Nephron (organoid): ENCODE results near the gene RFX3.

Experiments
- H3K27ac Mint-ChIP-seq, 3 experiments: 2 replicates each; pipeline ENCODE4 v1.8.0; 2020; ENCODE audit warnings: mixed read lengths in 3 of 3, mild to moderate bottlenecking in 2 of 3, moderate library complexity in 1 of 3
- H3K27me3 Mint-ChIP-seq: 2 replicates; pipeline ENCODE4 v1.8.0; 2021; ENCODE audit warnings: low read depth, mild to moderate bottlenecking, moderate library complexity, mixed read lengths
- H3K36me3 Mint-ChIP-seq: 2 replicates; pipeline ENCODE4 v1.8.0; 2020; ENCODE audit warnings: low read depth, mixed read lengths
- H3K4me1 Mint-ChIP-seq: 2 replicates; pipeline ENCODE4 v1.8.0; 2020; ENCODE audit warnings: mixed read lengths
- H3K4me3 Mint-ChIP-seq, 3 experiments: 2 replicates each; pipeline ENCODE4 v1.8.0; 2020; ENCODE audit warnings: mild to moderate bottlenecking in 3 of 3, mixed read lengths in 3 of 3, moderate library complexity in 2 of 3
- H3K9me3 Mint-ChIP-seq: 2 replicates; pipeline ENCODE4 v1.8.0; 2020; ENCODE audit warnings: mixed read lengths
- TF ChIP-seq, protein P1 (sequence below), 3 experiments: fragments of 200-600 bp; sonication (generic); IDR thresholded peaks; one replicate each; pipeline ENCODE4 v1.5.0; 2021; ENCODE audit warnings: antibody characterized with exemption in 3 of 3; ENCODE audit not compliant: unreplicated experiment in 3 of 3

Gene RFX3

DNA sequence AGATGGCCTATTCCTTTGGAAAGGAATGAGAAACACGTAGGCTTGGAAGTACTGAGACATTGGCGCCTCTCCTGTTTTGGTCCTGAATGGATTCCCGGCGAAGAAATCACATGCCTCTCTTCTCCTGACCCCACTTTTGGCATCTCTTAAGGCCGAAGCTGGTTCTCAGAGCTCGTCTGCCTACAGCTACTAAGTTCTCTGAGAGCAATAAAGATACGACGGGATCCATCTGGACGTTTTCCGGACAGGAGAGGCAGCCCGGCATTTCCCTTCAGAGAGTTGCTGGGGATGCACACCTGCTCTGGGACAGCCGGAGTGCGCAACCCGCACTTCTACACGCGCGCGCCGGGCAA lies 345.1 kb downstream of the RFX3 start:
- Mint-ChIP-seq H3K4me3 (no peak overlapping the region), H3K27ac (no peak overlapping the region), H3K4me1 (peaks cover 24% of the 10 kb centered on the region), H3K36me3 (no peaks in the 10 kb centered on the region), H3K9me3 (no peaks in the 10 kb centered on the region), H3K27me3 (peaks cover 11% of the 10 kb centered on the region)
- TF ChIP-seq, protein P1, sequence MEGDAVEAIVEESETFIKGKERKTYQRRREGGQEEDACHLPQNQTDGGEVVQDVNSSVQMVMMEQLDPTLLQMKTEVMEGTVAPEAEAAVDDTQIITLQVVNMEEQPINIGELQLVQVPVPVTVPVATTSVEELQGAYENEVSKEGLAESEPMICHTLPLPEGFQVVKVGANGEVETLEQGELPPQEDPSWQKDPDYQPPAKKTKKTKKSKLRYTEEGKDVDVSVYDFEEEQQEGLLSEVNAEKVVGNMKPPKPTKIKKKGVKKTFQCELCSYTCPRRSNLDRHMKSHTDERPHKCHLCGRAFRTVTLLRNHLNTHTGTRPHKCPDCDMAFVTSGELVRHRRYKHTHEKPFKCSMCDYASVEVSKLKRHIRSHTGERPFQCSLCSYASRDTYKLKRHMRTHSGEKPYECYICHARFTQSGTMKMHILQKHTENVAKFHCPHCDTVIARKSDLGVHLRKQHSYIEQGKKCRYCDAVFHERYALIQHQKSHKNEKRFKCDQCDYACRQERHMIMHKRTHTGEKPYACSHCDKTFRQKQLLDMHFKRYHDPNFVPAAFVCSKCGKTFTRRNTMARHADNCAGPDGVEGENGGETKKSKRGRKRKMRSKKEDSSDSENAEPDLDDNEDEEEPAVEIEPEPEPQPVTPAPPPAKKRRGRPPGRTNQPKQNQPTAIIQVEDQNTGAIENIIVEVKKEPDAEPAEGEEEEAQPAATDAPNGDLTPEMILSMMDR (IDR thresholded peaks at IDR 0.05; ENCODE audit: unreplicated experiment in 3 of 3): no peak

DNA sequence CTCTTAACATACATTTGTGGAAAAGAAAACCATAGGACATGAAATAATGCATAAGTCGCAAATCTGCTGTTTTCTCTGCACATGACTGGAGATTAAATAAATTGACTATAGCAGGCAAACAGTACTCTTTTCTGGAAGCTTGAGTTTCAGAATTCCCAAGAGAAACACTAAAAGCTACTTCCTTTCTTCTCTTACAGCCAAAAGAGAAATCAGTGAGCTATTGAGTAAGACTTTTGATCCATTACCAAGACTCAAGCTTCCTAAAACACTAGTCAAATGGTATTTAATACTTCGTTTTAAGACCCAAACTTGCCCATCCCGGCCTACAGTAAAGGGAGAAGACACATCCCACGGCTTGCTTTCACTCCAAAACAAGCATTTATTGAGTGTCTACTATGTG lies 346.1 kb downstream of the RFX3 start:
- Mint-ChIP-seq H3K4me3 (no peak overlapping the region), H3K27me3 (peaks cover 11% of the 10 kb centered on the region), H3K4me1 (peaks cover 24% of the 10 kb centered on the region), H3K27ac (no peak overlapping the region), H3K9me3 (no peaks in the 10 kb centered on the region), H3K36me3 (no peaks in the 10 kb centered on the region)
- TF ChIP-seq, protein P1 (IDR thresholded peaks at IDR 0.05; ENCODE audit: unreplicated experiment in 3 of 3): no peak

- Mint-ChIP-seq H3K4me3 (no peak overlapping the region), H3K27ac (peak overlapping the region in 2 of 3 experiments; percentile 18 to 25), H3K9me3 (no peaks in the 10 kb centered on the region), H3K36me3 (no peaks in the 10 kb centered on the region), H3K27me3 (peaks cover 11% of the 10 kb centered on the region), H3K4me1 (peaks cover 24% of the 10 kb centered on the region)
- TF ChIP-seq, protein P1 (IDR thresholded peaks at IDR 0.05; ENCODE audit: unreplicated experiment in 3 of 3): no peak
Observed at GRCh38 chr9:3177936-3178335, 347.9 kb downstream of the RFX3 start.

GRCh38 chr9:3177146-3177761 lies 348.5 kb downstream of the RFX3 start:
- Mint-ChIP-seq H3K9me3 (no peaks in the 10 kb centered on the region), H3K27ac (peak overlapping the region in 1 of 3 experiments; percentile 25), H3K27me3 (peaks cover 6% of the 10 kb centered on the region)

GRCh38 chr9:3173374-3173773 lies 352.4 kb downstream of the RFX3 start:
- H3K36me3 Mint-ChIP-seq: no peaks in the 10 kb centered on the region
- H3K4me3 Mint-ChIP-seq: no peak overlapping the region
- H3K27me3 Mint-ChIP-seq: no peaks in the 10 kb centered on the region
- TF ChIP-seq, protein P1 (IDR thresholded peaks at IDR 0.05; ENCODE audit: unreplicated experiment in 3 of 3): no peak
- H3K27ac Mint-ChIP-seq: no peak overlapping the region
- peaks cover 20% of the 10 kb centered on the region for H3K4me1 Mint-ChIP-seq
- no peaks in the 10 kb centered on the region for H3K9me3 Mint-ChIP-seq

More at GRCh38 chr9:3177146-3177761, 348.5 kb downstream of the RFX3 start:
- H3K4me3 Mint-ChIP-seq: no peak overlapping the region
- TF ChIP-seq, protein P1 (IDR thresholded peaks at IDR 0.05; ENCODE audit: unreplicated experiment in 3 of 3): no peak
- no peaks in the 10 kb centered on the region for H3K36me3 Mint-ChIP-seq
- peaks cover 24% of the 10 kb centered on the region for H3K4me1 Mint-ChIP-seq

DNA sequence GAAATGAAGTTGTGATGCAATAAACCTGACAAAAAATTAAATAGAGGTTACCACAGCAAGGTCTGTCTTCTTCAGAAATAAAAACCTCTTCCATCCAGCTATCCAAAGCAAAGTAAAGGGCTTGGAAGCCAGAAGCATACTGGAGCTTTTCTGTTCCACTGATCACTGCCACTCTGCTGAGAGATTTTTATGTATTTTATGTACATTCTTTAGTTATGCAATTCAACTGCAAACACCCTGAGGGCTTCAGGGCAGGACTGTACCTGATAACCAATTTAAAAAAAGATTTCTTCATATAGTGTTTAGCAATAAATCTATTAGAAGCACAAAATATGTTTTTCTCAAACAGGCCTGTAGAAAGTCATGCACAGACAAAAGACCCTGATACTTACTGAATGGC lies 355.0 kb downstream of the RFX3 start:
- H3K27me3 Mint-ChIP-seq: no peaks in the 10 kb centered on the region
- TF ChIP-seq, protein P1 (IDR thresholded peaks at IDR 0.05; ENCODE audit: unreplicated experiment in 3 of 3): no peak

More for the DNA sequence above, 355.0 kb downstream of the RFX3 start:
- Mint-ChIP-seq H3K4me1 (no peaks in the 10 kb centered on the region), H3K4me3 (no peak overlapping the region), H3K9me3 (no peaks in the 10 kb centered on the region), H3K36me3 (no peaks in the 10 kb centered on the region), H3K27ac (no peak overlapping the region)
